ENCODE results near the gene TEKT2.

- TF ChIP-seq POLR2A (IDR thresholded peaks at IDR 0.05; ENCODE audit: low read length), result no peak
- TF ChIP-seq GATA1 (IDR thresholded peaks at IDR 0.05; ENCODE audit: low read depth, low read length), result no peak
These were observed 51.4 kb downstream of the TEKT2 start for GRCh38 chr1:36135330-36135667.

Measured in erythroblast (primary cell).